Thymus (tissue), 11 donors: Measurements from ENCODE around the gene CTNNA1. TPM values are rescaled to one million over a fixed set of nuclear protein-coding genes. Genes with fewer than 3 reads are reported as not detected.
"Not testable (repeated sequence)": the region's sequence is repeated elsewhere in the genome, so short reads cannot be mapped to it uniquely, and the experiment has no call there.

ENCODE experiments used
- DNase-seq, 9 donors: peaks; one replicate each; pipeline ENCODE4 v3.0.0-alpha.2; 2013; ENCODE audit warnings: low spot score in 9 of 9, low read depth in 6 of 9, missing footprints in 1 of 9
- H3K27ac ChIP-seq, 2 donors: one replicate each; pipeline ENCODE4 v1.5.1; 2013; ENCODE audit warnings: control low read depth in 1 of 2, low read depth in 1 of 2, low read length in 1 of 2, mild to moderate bottlenecking in 1 of 2, moderate library complexity in 1 of 2
- H3K27me3 ChIP-seq, 2 donors: one replicate each; pipeline ENCODE4 v1.5.1; 2013; ENCODE audit warnings: low read length in 1 of 2; ENCODE audit not compliant: control insufficient read depth in 2 of 2, insufficient read depth in 1 of 2
- H3K36me3 ChIP-seq, 2 donors: one replicate each; pipeline ENCODE4 v1.5.1; 2013; ENCODE audit warnings: low read length in 1 of 2, mild to moderate bottlenecking in 1 of 2, moderate library complexity in 1 of 2; ENCODE audit not compliant: control insufficient read depth in 2 of 2, insufficient read depth in 2 of 2
- H3K4me1 ChIP-seq, 2 donors: one replicate each; pipeline ENCODE4 v1.5.1; 2013; ENCODE audit warnings: low read length in 2 of 2; ENCODE audit not compliant: control insufficient read depth in 2 of 2, insufficient read depth in 2 of 2
- H3K4me3 ChIP-seq, 2 donors: one replicate each; pipeline ENCODE4 v1.5.1; 2013; ENCODE audit warnings: low read length in 2 of 2, control low read depth in 1 of 2, mild to moderate bottlenecking in 1 of 2
- H3K9me3 ChIP-seq, 2 donors: one replicate each; pipeline ENCODE4 v1.5.1; 2013; ENCODE audit warnings: low read length in 1 of 2, mild to moderate bottlenecking in 1 of 2; ENCODE audit not compliant: control insufficient read depth in 2 of 2, insufficient read depth in 1 of 2
- WGBS: extraction: QIAGEN DNeasy Blood & Tissue Kit; methylation state at CpG from one replicate; pipeline ENCODE4 v1.1.7; 2013; 5-methylcytosine and 5-hydroxymethylcytosine counted together
- polyA plus RNA-seq: library from polyadenylated mRNA; stranded (reverse); fragments of 200-250 nt; gene quantifications from one replicate; pipeline ENCODE4 v1.2.3, GENCODE V29; 2013
- total RNA-seq: library from RNA; stranded (reverse); fragments of 120-200 nt; gene quantifications from one replicate; pipeline ENCODE4 v1.2.4, GENCODE V29; 2013
- donor health status: healthy.

The CTNNA1 gene
- total and polyA plus RNA-seq, 2 donors: 53.4 to 67.1 TPM

DNA sequence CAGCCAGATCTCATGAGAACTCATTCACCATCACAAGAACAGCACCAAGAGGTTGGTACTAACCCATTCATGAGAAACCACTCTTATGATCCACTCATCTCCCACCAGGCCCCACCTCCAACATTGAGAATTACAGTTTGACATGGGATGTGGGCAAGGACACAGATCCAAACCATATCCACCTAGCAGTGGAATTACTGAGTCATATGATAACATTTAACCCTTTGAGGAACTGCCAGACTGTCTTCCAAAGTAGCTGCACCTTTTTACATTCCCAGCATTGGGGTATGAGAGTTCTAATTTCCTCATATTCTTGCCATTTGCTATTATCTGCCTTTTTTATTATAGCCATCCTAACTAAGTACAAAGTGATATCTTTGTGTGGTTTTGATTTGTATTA lies 51.9 kb downstream of the CTNNA1 start:
- H3K36me3 ChIP-seq: no peaks in the 10 kb centered on the region
- H3K4me1 ChIP-seq: no peaks in the 10 kb centered on the region
- no peak for DNase-seq
- no peaks in the 10 kb centered on the region for H3K27me3 ChIP-seq
- no peak overlapping the region for H3K27ac ChIP-seq
- no peaks in the 10 kb centered on the region for H3K9me3 ChIP-seq
- H3K4me3 ChIP-seq: no peak overlapping the region

DNA sequence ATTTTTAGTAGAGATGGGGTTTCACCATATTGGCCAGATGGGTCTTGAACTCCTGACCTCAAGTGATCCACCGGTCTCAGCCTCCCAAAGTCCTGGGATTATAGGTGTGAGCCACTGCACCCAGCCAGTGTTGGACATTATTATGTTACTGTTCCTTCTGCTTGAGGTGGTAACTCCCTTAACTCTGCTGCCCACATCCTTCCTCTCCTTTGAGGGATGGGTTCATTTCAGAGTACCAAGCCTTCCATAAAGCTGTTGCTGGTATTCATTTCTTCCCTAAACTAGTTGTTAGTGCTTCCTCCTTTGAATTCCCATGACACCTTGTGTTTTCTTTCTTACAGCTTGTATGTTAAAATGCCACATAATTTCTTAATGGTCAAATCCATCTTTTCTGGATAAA lies 54.0 kb downstream of the CTNNA1 start:
- Histone ChIP-seq H3K4me1 (no peaks in the 10 kb centered on the region), H3K36me3 (no peaks in the 10 kb centered on the region), H3K9me3 (no peaks in the 10 kb centered on the region), H3K27ac (no peak overlapping the region), H3K27me3 (no peaks in the 10 kb centered on the region), H3K4me3 (no peak overlapping the region)
- WGBS: 55% methylated on average over 1 of the region's 1 CpG
- peak in 1 of 9 donors; percentile 15 for DNase-seq

DNA sequence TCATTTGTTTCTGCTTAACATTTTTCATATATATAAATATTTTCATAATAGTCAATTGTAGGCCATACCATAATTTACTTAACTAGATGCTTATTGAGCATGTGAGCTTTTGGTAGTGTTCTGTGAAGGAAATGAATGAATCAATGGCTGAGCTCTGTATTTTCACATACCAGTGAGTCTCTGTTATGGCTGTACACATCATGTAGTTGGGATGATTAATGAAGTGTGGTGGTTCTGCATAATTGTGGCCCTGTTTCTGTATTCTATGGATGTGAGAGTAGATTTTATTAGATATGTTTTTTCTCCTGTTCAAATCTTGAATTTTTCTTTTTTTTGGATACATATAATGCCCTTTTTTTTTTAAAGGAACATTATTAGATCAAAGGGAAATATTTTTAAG lies 56.2 kb downstream of the CTNNA1 start:
- no peak overlapping the region for H3K4me3 ChIP-seq
- no peaks in the 10 kb centered on the region for H3K36me3 ChIP-seq
- no peak for DNase-seq
- no peaks in the 10 kb centered on the region for H3K27me3 ChIP-seq
- H3K9me3 ChIP-seq: no peaks in the 10 kb centered on the region
- H3K27ac ChIP-seq: no peak overlapping the region
- no peaks in the 10 kb centered on the region for H3K4me1 ChIP-seq

DNA sequence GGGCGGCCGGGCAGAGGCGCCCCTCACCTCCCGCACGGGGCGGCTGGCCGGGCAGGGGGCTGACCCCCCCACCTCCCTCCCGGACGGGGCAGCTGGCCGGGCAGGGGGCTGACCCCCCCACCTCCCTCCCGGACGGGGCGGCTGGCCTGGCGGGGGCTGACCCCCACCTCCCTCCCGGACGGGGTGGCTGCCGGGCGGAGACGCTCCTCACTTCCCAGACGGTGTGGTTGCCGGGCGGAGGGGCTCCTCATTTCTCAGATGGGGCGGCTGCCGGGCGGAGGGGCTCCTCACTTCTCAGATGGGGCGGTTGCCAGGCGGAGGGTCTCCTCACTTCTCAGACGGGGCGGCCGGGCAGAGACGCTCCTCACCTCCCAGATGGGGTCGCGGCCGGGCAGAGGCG lies 57.6 kb downstream of the CTNNA1 start:
- DNase-seq, H3K36me3 ChIP-seq, H3K9me3 ChIP-seq, H3K4me3 ChIP-seq, H3K27me3 ChIP-seq, H3K27ac ChIP-seq, H3K4me1 ChIP-seq: not testable (repeated sequence)
- 95% methylated on average over 26 of the region's 35 CpGs for WGBS

DNA sequence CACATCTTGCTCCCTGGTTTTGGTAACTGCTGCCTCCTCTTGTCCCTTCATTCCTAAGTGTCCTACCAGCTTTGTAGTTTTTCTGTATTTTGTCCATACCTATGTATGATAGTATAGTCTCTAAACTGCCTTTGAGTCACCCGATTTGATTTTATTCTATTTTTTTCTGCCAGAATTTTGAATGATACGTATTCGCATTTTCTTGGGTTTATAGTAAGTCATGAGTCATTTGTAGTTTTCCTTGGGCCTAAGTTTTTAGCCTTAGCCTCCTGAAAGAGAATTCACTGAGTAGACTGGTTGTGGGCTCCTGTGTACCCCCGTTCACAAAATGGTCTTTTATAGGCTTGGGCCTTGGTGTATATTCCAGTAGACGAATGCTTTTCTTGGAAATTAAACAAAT lies 62.3 kb downstream of the CTNNA1 start:
- DNase-seq: no peak
- no peaks in the 10 kb centered on the region for H3K9me3 ChIP-seq
- no peaks in the 10 kb centered on the region for H3K27me3 ChIP-seq
- H3K27ac ChIP-seq: no peak overlapping the region
- no peaks in the 10 kb centered on the region for H3K36me3 ChIP-seq
- 98% methylated on average over 5 of the region's 5 CpGs for WGBS
- H3K4me3 ChIP-seq: no peak overlapping the region
- H3K4me1 ChIP-seq: no peaks in the 10 kb centered on the region

DNA sequence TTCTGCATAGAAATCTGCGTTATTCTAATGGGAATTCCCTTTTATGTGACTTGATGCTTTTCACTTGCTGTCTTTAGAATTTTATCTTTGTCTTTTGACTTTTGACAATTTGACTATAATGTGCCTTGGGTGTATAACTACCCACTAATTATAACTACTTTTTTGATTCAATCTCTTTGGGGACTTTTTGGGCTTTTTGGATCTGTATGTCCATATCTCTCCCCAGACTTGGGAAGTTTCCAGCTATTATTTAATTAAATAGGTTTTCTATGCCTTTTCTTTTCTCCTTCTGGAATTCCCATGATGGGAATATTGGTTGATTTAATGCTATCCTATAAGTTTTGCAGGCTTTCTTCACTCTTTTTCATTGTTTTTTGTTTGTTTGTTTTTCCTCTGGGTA lies 64.0 kb downstream of the CTNNA1 start:
- H3K4me1 ChIP-seq: no peaks in the 10 kb centered on the region

DNA sequence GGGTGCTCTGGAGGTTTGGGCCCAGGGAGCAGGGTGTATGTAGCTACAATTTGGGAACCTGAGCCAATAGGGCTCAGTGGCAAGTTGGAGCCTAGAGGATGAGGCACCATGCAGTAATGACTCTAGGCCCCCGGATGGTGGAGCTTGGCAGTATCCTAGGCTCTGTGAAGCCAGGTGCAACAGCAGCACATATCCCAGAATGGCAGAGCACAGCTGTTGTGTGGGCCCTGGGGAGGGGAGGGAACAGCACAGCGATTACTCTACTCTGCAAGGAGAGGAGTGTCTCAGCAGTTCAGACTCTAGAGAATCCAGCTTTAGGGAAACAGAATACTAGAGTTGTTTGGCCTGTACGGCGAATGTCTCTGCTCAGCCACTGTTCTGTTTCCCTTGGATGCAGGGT lies 65.9 kb downstream of the CTNNA1 start:
- H3K27me3 ChIP-seq: no peaks in the 10 kb centered on the region
- H3K4me1 ChIP-seq: no peaks in the 10 kb centered on the region
- H3K36me3 ChIP-seq: no peaks in the 10 kb centered on the region
- WGBS: 85% methylated on average over 4 of the region's 4 CpGs
- no peaks in the 10 kb centered on the region for H3K9me3 ChIP-seq
- no peak overlapping the region for H3K4me3 ChIP-seq
- no peak overlapping the region for H3K27ac ChIP-seq
- no peak for DNase-seq

More for the DNA sequence above, 64.0 kb downstream of the CTNNA1 start:
- Histone ChIP-seq H3K4me3 (no peak overlapping the region), H3K27me3 (no peaks in the 10 kb centered on the region), H3K27ac (no peak overlapping the region), H3K9me3 (no peaks in the 10 kb centered on the region), H3K36me3 (no peaks in the 10 kb centered on the region)
- DNase-seq: no peak
- 100% methylated on average over 1 of the region's 1 CpG for WGBS

DNA sequence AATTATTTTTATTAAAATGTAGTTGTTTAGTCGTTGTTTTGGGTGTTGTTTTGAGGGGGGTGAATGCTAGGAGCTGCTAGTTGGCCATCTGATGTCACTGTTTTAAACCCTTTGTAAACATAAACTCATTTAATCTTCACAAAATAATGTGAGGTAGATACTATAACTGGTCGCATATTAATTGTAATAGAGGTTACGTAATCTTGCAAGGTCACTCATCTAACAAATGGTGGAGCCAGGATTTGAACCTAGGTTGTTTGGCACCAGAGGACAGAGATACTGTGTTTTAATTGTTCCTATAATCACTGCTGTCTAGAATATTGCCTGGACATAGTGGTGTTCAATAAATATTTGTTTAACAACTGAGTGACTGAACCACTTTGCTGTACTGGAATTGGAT lies 67.5 kb downstream of the CTNNA1 start:
- WGBS: 78% methylated on average over 3 of the region's 3 CpGs
- Histone ChIP-seq H3K9me3 (no peaks in the 10 kb centered on the region), H3K4me1 (no peaks in the 10 kb centered on the region), H3K4me3 (no peak overlapping the region), H3K27me3 (no peaks in the 10 kb centered on the region), H3K36me3 (no peaks in the 10 kb centered on the region), H3K27ac (no peak overlapping the region)
- no peak for DNase-seq

DNA sequence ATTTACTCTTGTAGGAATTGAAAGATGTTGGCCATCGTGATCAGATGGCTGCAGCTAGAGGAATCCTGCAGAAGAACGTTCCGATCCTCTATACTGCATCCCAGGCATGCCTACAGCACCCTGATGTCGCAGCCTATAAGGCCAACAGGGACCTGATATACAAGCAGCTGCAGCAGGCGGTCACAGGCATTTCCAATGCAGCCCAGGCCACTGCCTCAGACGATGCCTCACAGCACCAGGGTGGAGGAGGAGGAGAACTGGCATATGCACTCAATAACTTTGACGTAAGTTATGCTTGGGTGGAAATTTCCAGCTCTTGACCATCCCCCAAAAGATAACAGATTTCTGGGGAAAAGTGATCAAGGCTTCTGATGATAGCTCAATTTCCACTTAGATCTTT lies 71.3 kb downstream of the CTNNA1 start:
- Histone ChIP-seq H3K9me3 (no peaks in the 10 kb centered on the region), H3K4me3 (no peak overlapping the region), H3K27ac (no peak overlapping the region), H3K27me3 (no peaks in the 10 kb centered on the region), H3K36me3 (no peaks in the 10 kb centered on the region), H3K4me1 (no peaks in the 10 kb centered on the region)
- DNase-seq: no peak
- WGBS: 97% methylated on average over 7 of the region's 7 CpGs
